KMS-11 (cell line): Measurements from ENCODE around the gene INSYN1.

ENCODE experiments used
- H2AFZ ChIP-seq: fragments of 200-600 bp; sonication (generic); 2 replicates; pipeline ENCODE4 v1.6.1; 2016; ENCODE audit warnings: antibody characterized with exemption, mixed run types, low read depth
- H3K27ac ChIP-seq: fragments of 200-600 bp; sonication (generic); 2 replicates; pipeline ENCODE4 v1.6.1; 2016; ENCODE audit warnings: mild to moderate bottlenecking, mixed run types
- H3K27me3 ChIP-seq: fragments of 200-600 bp; sonication (generic); 2 replicates; pipeline ENCODE4 v1.6.1; 2017; ENCODE audit warnings: mild to moderate bottlenecking, low read depth, mixed run types, moderate library complexity; ENCODE audit not compliant: insufficient read depth
- H3K36me3 ChIP-seq: fragments of 200-600 bp; sonication (generic); 2 replicates; pipeline ENCODE4 v1.6.1; 2017; ENCODE audit warnings: mild to moderate bottlenecking, mixed run types; ENCODE audit not compliant: insufficient read depth
- H3K4me1 ChIP-seq: fragments of 200-600 bp; sonication (generic); 2 replicates; pipeline ENCODE4 v1.6.1; 2016; ENCODE audit warnings: mild to moderate bottlenecking, low read depth, mixed run types; ENCODE audit not compliant: poor library complexity, severe bottlenecking
- H3K4me2 ChIP-seq: fragments of 200-600 bp; sonication (generic); 2 replicates; pipeline ENCODE4 v1.7.0; 2016; ENCODE audit warnings: mild to moderate bottlenecking, mixed run types
- H3K4me3 ChIP-seq: fragments of 200-600 bp; sonication (generic); IDR thresholded peaks from 2 replicates; pipeline ENCODE4 v1.6.1; 2017; ENCODE audit warnings: low read depth, low read length, mixed read lengths; ENCODE audit not compliant: insufficient read depth
- H3K79me2 ChIP-seq: fragments of 200-600 bp; sonication (generic); 2 replicates; pipeline ENCODE4 v1.6.1; 2016; ENCODE audit warnings: low read depth, mixed run types; ENCODE audit not compliant: insufficient read depth
- H3K9ac ChIP-seq: fragments of 200-600 bp; sonication (generic); 2 replicates; pipeline ENCODE4 v1.6.1; 2016; ENCODE audit warnings: mild to moderate bottlenecking, mixed run types
- H4K20me1 ChIP-seq: fragments of 200-600 bp; sonication (generic); 2 replicates; pipeline ENCODE4 v1.6.1; 2016; ENCODE audit warnings: mild to moderate bottlenecking, mixed run types; ENCODE audit not compliant: insufficient read depth
- TF ChIP-seq, protein P1 (sequence below): fragments of 200-600 bp; sonication (generic); conservative IDR thresholded peaks from 2 replicates; pipeline ENCODE4 v1.6.1; 2017; ENCODE audit warnings: low read depth, mild to moderate bottlenecking, antibody characterized with exemption, low read length, moderate library complexity, mixed read lengths

The INSYN1 gene

DNA sequence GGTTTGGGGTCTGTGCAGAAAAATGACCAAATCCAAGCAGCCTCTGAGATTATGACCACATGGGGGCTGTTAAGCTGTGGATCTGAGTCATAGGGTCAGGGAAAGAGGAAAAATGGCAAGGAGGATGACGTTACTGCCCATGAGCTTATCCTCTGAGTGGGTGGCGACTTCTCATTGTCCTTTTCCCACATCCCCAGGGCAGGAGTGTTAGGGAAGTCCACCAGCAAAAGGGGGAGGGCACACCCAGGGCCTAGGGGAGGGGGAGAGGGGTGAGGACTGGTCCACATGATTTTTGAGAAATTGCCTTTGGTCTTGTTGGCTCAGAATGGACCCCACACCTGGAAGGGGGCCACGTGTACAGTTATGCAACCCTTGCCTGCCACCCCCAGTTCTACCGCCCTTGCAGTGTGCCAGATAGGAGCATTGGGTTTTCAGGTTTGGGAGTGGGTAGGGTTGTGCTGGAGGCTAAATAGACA lies 66.3 kb downstream of the INSYN1 start:
- H3K36me3 ChIP-seq, result no peaks in the 10 kb centered on the region
- H3K27me3 ChIP-seq, result no peaks in the 10 kb centered on the region
- no peak overlapping the region for H3K27ac ChIP-seq
- no peaks in the 10 kb centered on the region for H4K20me1 ChIP-seq
- H3K4me3 ChIP-seq, result no peak overlapping the region
- H3K4me2 ChIP-seq, result no peak overlapping the region
- no peak overlapping the region for H3K9ac ChIP-seq
- H3K4me1 ChIP-seq, result peaks cover 8% of the 10 kb centered on the region
- TF ChIP-seq, protein P1, sequence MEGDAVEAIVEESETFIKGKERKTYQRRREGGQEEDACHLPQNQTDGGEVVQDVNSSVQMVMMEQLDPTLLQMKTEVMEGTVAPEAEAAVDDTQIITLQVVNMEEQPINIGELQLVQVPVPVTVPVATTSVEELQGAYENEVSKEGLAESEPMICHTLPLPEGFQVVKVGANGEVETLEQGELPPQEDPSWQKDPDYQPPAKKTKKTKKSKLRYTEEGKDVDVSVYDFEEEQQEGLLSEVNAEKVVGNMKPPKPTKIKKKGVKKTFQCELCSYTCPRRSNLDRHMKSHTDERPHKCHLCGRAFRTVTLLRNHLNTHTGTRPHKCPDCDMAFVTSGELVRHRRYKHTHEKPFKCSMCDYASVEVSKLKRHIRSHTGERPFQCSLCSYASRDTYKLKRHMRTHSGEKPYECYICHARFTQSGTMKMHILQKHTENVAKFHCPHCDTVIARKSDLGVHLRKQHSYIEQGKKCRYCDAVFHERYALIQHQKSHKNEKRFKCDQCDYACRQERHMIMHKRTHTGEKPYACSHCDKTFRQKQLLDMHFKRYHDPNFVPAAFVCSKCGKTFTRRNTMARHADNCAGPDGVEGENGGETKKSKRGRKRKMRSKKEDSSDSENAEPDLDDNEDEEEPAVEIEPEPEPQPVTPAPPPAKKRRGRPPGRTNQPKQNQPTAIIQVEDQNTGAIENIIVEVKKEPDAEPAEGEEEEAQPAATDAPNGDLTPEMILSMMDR, result no peak
- H2AFZ ChIP-seq, result no peak overlapping the region
- H3K79me2 ChIP-seq, result no peaks in the 10 kb centered on the region

DNA sequence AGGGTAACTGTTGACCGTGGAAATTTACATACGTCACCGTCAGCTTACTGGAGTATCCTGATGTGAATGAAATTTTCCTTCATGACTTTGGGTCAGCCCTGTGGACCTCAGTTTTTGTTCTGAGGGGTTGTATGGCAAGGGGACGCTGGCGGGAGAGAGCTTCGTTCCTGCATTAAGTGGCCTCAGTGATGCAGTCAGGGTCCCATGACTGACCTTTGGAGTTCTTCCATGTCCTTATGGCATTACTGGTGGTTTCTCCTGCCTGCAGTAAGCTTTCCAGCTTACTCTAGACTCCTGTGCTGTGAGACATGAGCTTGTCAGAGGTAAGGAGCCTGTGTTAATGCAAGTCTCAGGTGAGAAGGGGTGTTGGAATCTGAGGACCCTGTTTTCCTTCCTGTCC lies 67.2 kb downstream of the INSYN1 start:
- H4K20me1 ChIP-seq, result no peaks in the 10 kb centered on the region
- peaks cover 8% of the 10 kb centered on the region for H3K4me1 ChIP-seq
- H3K27ac ChIP-seq, result no peak overlapping the region
- H3K9ac ChIP-seq, result no peak overlapping the region
- TF ChIP-seq, protein P1, result no peak
- no peaks in the 10 kb centered on the region for H3K79me2 ChIP-seq
- H3K4me2 ChIP-seq, result no peak overlapping the region
- no peak overlapping the region for H2AFZ ChIP-seq
- no peaks in the 10 kb centered on the region for H3K27me3 ChIP-seq
- no peaks in the 10 kb centered on the region for H3K36me3 ChIP-seq
- H3K4me3 ChIP-seq, result no peak overlapping the region
